Fibroblast of villous mesenchyme (primary cell): ENCODE measurements around the gene CHD1. TPM values are rescaled to one million over a fixed set of nuclear protein-coding genes. Genes with fewer than 3 reads are reported as not detected.

Experiments used
- DNase-seq: peaks from one replicate; pipeline ENCODE4 v3.0.0-alpha.2; 2010; ENCODE audit warnings: low read depth
- H3K4me3 ChIP-seq: 2 replicates; pipeline ENCODE4 v1.5.1; 2011; ENCODE audit warnings: low read depth, mild to moderate bottlenecking, low read length
- total RNA-seq: library from RNA; depleted of rRNA; stranded (reverse); fragments of >200 nt; gene quantifications from 2 replicates; pipeline ENCODE4 v1.2.3, GENCODE V29; 2012
- TF ChIP-seq, protein P1 (sequence below): IDR thresholded peaks from 2 replicates; pipeline ENCODE4 v1.5.1; 2012; ENCODE audit warnings: low read depth, mild to moderate bottlenecking, low read length; ENCODE audit not compliant: insufficient read depth

Gene CHD1
- total RNA-seq = 37.0 and 50.1 TPM in 2 replicates

- TF ChIP-seq, protein P1, sequence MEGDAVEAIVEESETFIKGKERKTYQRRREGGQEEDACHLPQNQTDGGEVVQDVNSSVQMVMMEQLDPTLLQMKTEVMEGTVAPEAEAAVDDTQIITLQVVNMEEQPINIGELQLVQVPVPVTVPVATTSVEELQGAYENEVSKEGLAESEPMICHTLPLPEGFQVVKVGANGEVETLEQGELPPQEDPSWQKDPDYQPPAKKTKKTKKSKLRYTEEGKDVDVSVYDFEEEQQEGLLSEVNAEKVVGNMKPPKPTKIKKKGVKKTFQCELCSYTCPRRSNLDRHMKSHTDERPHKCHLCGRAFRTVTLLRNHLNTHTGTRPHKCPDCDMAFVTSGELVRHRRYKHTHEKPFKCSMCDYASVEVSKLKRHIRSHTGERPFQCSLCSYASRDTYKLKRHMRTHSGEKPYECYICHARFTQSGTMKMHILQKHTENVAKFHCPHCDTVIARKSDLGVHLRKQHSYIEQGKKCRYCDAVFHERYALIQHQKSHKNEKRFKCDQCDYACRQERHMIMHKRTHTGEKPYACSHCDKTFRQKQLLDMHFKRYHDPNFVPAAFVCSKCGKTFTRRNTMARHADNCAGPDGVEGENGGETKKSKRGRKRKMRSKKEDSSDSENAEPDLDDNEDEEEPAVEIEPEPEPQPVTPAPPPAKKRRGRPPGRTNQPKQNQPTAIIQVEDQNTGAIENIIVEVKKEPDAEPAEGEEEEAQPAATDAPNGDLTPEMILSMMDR = no peak
- H3K4me3 ChIP-seq = peak within 1 kb of the TSS; percentile 87
- peak; percentile 99 for DNase-seq
These were observed at the start of gene CHD1 for GRCh38 chr5:98928873-98929709. TSS of gene CHD1 (minus strand) at chr5:98929007. CDS start at chr5:98926386, 2,621 bp downstream.

GRCh38 chr5:98978528-98978927 is 49.7 kb upstream of the CHD1 start:
- TF ChIP-seq, protein P1 = no peak
- no peak overlapping the region for H3K4me3 ChIP-seq
- no peak for DNase-seq

DNA sequence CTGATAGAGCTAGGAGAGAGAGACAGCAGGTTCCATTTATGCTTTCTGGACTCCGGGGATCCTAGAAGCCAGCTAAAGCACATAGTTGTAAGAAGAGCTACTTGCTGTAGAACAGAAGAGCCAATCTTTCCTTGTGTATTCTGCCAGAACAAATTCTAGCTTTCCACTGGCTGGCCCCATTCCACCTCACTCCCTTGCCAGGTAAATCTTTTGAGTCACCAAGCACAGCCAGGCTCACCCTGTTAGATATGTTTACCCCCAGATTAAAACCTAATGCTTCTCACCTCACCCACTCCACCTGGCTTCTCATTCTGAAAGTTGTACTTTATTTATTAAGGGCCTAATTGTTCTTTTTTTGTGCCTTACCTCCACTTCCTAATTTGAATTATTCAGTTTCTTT is 48.9 kb upstream of the CHD1 start:
- H3K4me3 ChIP-seq = no peak overlapping the region
- TF ChIP-seq, protein P1 = no peak
- no peak for DNase-seq

GRCh38 chr5:98975682-98976407 is 47.0 kb upstream of the CHD1 start:
- no peak for DNase-seq
- TF ChIP-seq, protein P1 = no peak
- no peak overlapping the region for H3K4me3 ChIP-seq

DNA sequence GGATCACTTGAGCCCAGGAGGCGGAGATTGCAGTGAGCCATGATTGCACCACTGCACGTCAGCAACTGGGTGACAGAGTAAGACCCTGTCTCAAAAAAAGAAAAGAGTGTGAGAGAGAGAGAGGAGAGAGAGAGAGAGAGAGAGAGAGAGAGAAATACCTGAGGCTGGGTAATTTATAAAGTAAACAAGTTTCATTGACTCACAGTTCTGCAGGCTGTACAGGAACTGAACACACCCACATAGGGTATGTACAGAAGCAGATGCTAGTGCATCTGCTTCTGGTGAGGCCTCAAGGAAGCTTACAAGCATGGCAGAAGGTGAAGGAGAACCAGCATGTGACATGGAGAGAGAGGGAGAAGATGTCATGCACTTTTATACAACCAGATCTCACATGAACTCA is 46.4 kb upstream of the CHD1 start:
- TF ChIP-seq, protein P1 = no peak
- no peak for DNase-seq
- no peak overlapping the region for H3K4me3 ChIP-seq

DNA sequence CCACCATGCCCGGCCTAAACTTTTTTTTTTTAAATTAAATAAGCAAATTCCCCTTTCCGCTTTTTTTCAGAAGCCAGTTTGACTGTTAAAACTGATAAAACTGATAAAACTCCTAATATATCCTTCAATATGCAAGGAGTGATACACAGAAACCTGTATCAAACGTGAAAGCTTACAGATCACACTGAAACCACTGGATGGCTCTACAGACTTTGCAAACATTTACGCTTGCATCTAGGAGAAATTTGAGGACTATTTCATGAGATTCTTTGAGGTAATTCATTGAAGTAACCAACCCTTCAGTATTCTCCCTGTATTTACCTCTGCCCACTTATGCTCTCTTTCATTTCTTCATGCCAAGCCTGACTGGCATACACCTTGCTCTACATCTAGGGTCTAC is 40.6 kb upstream of the CHD1 start:
- TF ChIP-seq, protein P1 = no peak
- no peak overlapping the region for H3K4me3 ChIP-seq
- DNase-seq = no peak
